HG02840 (cell line): Measurements from ENCODE around the gene CHCHD4.
"Not testable (repeated sequence)": the region's sequence is repeated elsewhere in the genome, so short reads cannot be mapped to it uniquely, and the experiment has no call there.

ENCODE experiments used
- ATAC-seq: cut with Tn5 transposase; IDR thresholded peaks from one replicate; pipeline ENCODE4 v1.9.1; 2021; ENCODE audit warnings: mild to moderate bottlenecking, moderate library complexity, moderate number of reproducible peaks; ENCODE audit not compliant: unreplicated experiment, low FRiP score

CHCHD4 gene

DNA sequence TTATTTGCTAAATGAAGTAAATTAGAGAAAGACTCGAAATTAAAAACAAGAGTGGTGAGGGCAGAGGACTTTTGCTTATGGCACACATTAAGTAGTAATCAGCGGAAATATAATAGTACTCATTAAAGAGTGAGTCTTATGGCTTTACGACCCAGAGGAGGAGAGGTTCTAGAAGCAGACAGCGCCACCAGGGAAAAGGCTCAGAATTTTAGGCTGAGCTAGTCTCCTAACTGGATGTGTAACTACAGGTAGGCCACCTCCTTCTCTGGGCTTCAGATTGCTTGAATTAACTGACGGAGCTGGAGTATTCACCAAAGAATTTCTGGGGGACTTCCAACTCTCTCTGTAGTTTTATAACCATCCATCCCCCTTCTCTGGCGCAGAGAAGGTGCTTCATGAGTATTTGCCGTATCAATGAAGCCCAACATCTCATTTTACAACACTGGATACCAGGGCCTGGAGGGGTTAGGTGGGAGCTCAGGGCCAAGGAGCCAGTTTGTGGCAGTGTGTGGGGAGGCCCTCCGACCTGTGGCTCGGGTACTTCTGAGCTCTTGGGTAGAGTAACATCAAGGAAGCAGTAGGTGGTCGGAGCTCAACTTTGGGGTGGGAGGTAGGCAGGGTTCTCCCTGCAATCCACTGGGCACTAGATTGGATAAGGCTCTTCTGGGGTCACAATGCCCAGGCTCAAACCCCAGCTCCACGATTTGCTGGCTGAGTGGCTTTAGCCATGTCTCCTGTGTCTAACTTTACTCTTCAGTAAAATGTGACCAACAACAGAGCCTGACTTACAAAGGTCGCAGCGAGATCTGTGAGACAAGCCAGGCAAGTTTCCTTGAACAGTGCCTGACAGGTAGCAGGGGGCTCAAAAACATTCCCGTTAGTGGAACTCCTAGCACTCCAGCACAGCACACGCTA is 1.1 kb downstream of the CHCHD4 start:
- no peak for ATAC-seq

GRCh38 chr3:14122301-14122700 is 2.4 kb downstream of the CHCHD4 start:
- ATAC-seq = no peak

GRCh38 chr3:14121859-14122258 is 2.8 kb downstream of the CHCHD4 start:
- no peak for ATAC-seq

- not testable (repeated sequence) for ATAC-seq
Observed at GRCh38 chr3:14120921-14121448, 3.7 kb downstream of the CHCHD4 start.

DNA sequence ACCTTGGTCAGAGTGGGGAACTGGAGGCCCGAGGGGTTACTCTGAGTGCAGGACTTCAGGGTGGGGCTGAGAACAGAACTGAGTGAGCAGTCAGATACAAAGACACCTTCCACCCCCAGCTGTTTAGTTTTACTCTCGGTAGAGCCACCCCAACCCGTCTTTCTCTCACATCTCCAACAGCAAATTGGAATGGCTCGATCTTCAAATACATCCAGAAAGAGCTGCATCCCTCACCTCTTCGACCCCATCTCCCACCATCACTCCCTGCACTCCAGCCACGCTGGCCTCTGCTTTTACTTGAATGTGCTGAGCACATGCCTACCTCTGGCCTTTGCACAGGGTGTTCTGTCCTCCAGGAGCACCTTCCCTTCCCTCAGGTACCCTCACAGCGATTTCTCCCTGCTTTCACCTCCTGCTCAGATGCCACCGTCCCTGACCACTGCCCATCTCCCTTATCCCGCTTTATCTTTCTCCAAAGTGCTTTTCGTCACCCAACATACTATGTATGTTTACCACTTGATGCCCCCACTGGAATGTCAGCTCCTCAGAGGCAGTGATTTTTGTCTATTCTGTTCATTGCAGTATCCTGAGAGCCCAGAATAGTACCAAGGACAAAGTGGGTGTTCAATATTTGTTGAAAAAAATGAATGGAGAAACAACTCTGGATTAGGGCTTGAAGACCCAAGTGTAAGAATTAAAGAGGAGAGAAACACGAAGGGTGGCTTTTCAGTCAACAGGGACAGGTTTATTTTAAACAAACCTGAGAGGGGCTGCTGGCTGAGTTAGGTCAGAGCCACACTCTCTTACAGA is 4.4 kb downstream of the CHCHD4 start:
- ATAC-seq = no peak

GRCh38 chr3:14119651-14120050 is 5.0 kb downstream of the CHCHD4 start:
- no peak for ATAC-seq

DNA sequence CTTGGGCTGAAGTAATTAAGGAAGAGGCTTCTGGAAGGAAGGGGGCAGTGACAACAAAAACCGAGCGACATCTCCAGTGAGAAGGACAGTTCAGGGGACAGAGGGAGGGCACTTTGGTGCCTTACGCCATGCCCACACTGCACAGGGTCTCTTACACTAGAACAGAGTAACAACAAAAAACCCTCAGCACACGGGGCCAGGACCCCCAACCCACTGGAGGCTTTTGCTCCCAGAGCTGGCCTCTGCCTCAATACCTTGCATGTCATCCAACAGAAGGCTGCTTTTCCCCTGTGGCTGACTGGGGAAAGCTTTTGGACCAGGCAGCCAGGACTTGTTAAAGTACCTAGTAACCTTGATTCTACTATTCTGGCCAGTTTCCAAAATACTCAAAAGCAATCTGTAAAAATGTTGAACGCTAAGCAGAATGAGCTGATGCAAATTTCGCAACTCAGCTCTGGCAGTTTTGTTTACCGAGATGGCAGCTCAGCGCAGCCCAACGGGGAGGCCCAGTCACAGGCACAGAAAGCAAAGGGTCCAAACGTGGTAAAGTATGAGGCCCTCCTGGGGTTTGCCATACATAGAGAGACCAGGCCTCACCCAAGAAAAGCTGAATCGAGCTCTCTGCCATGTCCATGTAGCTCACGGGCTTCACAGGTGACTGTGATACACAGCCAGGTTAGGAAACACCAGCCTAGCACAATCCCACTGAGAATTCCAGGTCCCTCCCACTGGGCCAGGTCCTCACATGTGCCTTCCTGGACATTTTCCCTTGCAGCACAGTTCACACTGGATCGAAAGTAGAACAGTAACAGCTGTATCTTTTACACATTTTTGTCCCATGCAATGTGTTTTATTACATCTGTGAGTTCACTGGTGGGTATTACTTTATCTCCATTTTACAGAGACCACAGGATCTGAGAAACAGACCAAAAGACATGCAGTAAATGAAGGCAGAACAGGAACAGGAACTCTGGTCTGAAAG is 6.0 kb downstream of the CHCHD4 start:
- ATAC-seq = no peak

DNA sequence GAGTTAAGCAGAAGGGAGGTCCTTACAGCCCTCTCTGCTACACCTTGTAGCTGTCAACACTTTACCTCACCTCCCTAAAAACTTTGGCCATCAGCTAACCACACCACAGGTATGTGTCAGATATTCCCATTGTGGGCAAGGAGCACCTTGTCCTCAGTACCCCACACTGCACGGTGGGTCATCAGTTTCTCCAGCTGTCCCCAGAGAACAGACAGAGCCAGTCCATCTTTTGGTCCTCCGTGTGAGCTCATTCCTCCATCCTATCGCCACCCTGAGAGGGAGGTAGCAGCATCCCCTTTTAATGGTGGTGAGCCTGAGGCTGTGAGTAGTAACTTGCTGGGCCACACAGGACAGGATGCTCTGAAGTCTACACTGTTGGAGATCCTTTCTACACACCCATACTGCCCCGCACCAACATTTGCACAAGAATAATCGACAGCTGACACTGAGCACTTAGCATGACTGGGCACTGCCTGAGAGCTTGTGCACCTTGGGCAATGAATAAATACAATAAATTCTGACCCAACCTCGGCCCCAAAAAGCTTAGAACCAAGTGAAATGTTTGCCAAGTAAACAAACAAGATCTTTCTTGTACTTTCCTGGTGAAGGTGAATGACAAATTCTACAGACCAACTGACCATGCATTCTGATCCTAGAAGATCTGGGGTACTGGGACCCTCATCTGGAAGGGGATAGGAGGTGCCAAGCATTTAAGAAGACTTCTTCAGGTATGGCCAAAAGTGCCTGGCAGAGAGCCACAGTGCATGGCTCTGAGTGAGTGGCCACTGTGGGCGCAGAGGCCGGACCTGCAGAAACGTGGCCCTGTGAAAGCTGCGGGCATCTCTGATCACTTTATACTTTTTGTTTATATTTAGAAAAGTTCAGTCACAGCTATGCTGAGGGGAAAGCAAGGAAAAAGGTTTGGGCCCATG is 6.9 kb downstream of the CHCHD4 start:
- ATAC-seq = no peak

DNA sequence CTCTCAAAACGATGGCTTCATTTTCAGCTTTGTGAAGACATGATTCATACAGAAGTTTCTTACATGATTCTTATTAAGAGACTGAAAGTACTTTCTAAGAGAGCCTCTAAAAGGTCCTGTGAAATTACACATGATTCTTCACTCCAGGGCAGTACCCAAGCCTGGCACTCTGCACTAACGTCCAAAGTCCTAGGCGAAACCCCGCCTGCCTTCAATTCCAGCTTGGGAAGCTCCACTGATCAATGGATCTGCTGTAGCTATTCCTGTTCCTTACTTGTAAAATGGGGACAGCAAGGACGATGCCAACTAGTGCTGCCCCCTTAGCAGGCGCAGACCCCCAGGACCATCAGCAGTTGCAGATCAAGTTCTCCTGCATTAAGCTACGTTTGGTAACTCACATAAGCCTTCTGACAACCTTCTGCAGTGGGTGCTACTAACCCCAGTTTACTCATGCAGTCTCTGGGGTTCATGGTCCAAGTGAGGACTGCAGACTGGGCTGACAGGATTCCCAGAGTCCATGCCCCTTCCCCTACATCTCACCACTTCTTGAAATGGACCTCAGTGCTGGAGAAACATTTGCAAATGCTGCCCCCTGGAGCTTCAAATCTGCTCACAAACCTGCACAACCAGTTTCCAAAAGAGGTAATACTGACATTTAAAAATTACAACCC is 10.6 kb downstream of the CHCHD4 start:
- ATAC-seq = no peak

DNA sequence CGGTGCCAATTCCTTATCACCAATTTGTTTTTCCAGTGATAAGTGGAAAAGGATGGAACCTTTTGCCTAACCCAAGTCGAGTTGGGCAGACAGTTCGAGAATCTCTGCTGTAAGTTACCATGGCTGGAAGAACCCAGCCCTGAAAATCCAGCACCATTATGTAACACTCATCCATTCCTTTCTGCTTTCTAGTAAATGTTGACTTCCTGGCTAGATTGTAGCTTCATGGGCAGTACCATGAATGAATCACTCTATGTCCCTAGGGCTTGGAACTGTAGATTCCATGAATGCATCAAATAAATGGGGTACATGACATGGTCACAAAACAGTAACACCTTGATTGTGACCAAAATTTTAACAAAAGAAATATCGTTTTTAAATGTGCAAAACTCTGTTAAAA is 14.0 kb downstream of the CHCHD4 start:
- ATAC-seq = no peak

GRCh38 chr3:14109821-14110220 is 14.8 kb downstream of the CHCHD4 start:
- not testable (repeated sequence) for ATAC-seq

- ATAC-seq = no peak
Observed at GRCh38 chr3:14097616-14098391, 26.9 kb downstream of the CHCHD4 start.

DNA sequence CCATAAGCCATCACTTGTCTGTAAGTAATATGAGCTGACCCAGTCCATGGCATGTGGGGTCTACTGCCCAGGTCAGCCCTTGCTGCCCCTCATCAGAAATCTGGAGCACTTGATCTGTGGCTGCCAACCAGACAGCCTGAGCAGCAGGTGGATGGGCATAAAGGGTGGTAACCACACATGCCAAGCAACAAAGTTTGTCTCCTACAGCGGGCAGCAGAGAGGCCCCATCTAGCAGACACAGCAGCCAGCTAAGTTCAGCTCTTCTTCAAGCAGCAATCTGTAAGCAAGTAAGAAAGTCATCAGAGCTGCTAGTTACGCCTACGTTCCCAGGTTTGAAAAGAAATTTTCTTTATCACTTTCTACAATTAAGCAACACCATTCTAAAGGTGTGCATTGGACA is 27.9 kb downstream of the CHCHD4 start:
- ATAC-seq = no peak

DNA sequence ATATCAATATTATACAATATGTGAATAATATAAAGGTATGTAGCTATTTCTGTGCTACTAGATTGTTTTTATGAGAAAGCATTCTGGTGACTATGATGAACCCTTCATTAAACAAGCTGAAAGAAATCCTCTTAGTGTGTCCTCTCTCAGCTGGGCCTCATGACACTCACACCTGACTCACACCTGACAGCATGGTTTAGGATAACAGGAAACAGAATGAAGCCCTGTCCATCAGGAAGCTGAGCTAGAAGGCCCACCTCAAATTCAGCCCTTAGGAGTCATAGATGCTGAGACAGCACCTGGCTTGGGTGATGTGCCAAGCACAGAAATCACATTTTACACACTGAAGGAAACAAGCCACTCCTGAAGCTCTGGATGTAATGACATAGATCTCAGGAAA is 30.8 kb downstream of the CHCHD4 start:
- ATAC-seq = no peak

DNA sequence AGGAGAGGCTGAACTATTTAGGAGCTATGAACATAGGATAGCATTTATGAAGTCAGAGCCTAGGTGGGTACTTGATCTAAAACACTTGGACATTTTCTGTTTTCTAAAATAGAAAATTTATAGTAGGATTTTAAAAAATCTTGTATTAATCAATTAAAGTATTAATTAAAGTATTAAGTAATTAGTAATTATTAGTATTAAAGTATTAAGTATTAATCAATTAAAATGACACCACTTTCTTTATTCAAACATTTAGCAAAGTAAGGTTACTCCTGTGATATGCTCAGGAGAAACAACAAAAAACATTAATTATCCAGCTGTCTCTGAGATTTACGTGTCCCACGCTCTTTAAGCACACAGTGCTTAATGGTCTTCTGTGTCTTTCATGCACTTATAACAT is 32.2 kb downstream of the CHCHD4 start:
- no peak for ATAC-seq

DNA sequence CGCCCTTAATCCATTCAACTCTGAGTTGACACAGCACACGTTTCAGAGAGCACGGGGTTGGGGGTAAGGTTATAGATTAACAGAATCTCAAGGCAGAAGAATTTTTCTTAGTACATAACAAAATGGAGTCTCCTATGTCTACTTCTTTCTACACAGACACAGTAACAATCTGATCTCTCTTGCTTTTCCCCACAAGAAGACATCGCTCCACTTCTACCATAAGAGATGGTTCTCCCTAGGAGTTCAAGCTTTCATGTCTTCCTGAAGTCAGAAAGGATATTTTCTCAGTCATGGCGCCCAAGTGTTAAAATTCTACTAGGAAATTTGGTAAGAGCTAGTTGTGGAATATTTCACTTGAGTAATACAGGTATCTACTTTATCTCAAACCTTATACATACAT is 32.7 kb downstream of the CHCHD4 start:
- ATAC-seq = not testable (repeated sequence)

- ATAC-seq = not testable (repeated sequence)
Observed at GRCh38 chr3:14087461-14087860, 37.2 kb downstream of the CHCHD4 start.
